Vagina (tissue), 2 donors: Measurements from ENCODE around the gene CFAP74.

Experiments
- CTCF ChIP-seq, 3 experiments: fragments of 450-650 bp in 2 of 3; fragments of 200-600 bp in 1 of 3; sonication (generic) in 1 of 3; IDR thresholded peaks; one replicate each; pipeline ENCODE4 v1.5.1; 2017 to 2019; ENCODE audit warnings: antibody characterized with exemption in 3 of 3, mild to moderate bottlenecking in 2 of 3, moderate library complexity in 2 of 3
- POLR2A ChIP-seq, 2 donors: fragments of 450-650 bp; IDR thresholded peaks; one replicate each; pipeline ENCODE4 v1.6.1; 2017; ENCODE audit warnings: antibody characterized with exemption in 2 of 2, mild to moderate bottlenecking in 2 of 2, moderate library complexity in 2 of 2
- POLR2AphosphoS5 ChIP-seq, 2 donors: sonication (generic); formaldehyde crosslinking; IDR thresholded peaks; one replicate each; pipeline ENCODE4 v1.9.0; 2017; ENCODE audit warnings: antibody characterized with exemption in 2 of 2, mild to moderate bottlenecking in 2 of 2, low read depth in 1 of 2; ENCODE audit not compliant: insufficient read depth in 1 of 2

GRCh38 chr1:2043886-2044285 is 40.3 kb upstream of the CFAP74 start:
- TF ChIP-seq CTCF (IDR thresholded peaks at IDR 0.05) (no peak), POLR2A (IDR thresholded peaks at IDR 0.05) (no peak), POLR2AphosphoS5 (IDR thresholded peaks at IDR 0.05; ENCODE audit: insufficient read depth in 1 of 2, low read depth in 1 of 2) (no peak)
